Left ventricle myocardium inferior (tissue), 1 donor: ENCODE results near the gene SYTL1. TPM values are rescaled to one million over a fixed set of nuclear protein-coding genes. Genes with fewer than 3 reads are reported as not detected.

Source experiments
- DNase-seq: peaks from one replicate; pipeline ENCODE4 v3.0.0-alpha.2; 2020
- H3K27ac ChIP-seq: fragments of 200-600 bp; replicated peaks from 2 replicates; pipeline ENCODE4 v1.8.0; 2021
- H3K27me3 ChIP-seq: fragments of 200-600 bp; 2 replicates; pipeline ENCODE4 v1.8.0; 2021; ENCODE audit warnings: low read depth
- H3K36me3 ChIP-seq: fragments of 200-600 bp; 2 replicates; pipeline ENCODE4 v1.8.0; 2021
- H3K4me1 ChIP-seq: fragments of 200-600 bp; 2 replicates; pipeline ENCODE4 v1.8.0; 2021
- H3K4me3 ChIP-seq: fragments of 200-600 bp; 2 replicates; pipeline ENCODE4 v1.8.0; 2021; ENCODE audit warnings: mild to moderate bottlenecking, moderate library complexity
- H3K9me3 ChIP-seq: fragments of 200-600 bp; replicated peaks from 2 replicates; pipeline ENCODE4 v1.8.0; 2021
- CTCF ChIP-seq: fragments of 200-600 bp; IDR thresholded peaks from 2 replicates; pipeline ENCODE4 v1.8.0; 2021; ENCODE audit warnings: antibody characterized with exemption, mild to moderate bottlenecking, borderline replicate concordance
- intact Hi-C: fragments of 100-400 bp; cut with micrococcal nuclease; formaldehyde crosslinking; loops from one replicate; pipeline ENCODE4 v1.11.0; 2022
- total RNA-seq: library from RNA; stranded (reverse); fragmentation: NEBNext Ultra II Directional; extraction: Animal tissue kit (Norgen Biotek cat#: 25700); gene quantifications from one replicate; pipeline ENCODE4 v1.2.1, GENCODE V29; 2021
- donor health status: DM: no; HTN: yes; CAD: no; lungs with severe emphysema.

Gene SYTL1
- total RNA-seq, 1 donor from 2014 or later, result 1.1 TPM

GRCh38 chr1:27335506-27336422, 6.1 kb upstream of the SYTL1 start:
- DNase-seq, result no peak
- Histone ChIP-seq H3K27me3 (no peaks in the 10 kb centered on the region), H3K4me3 (no peak overlapping the region), H3K27ac (no peak overlapping the region), H3K36me3 (peaks cover 66% of the 10 kb centered on the region), H3K9me3 (no peaks in the 10 kb centered on the region), H3K4me1 (peaks cover 18% of the 10 kb centered on the region)
- TF ChIP-seq CTCF, result no peak
- intact Hi-C loops, result no loop called here

- Histone ChIP-seq H3K4me3 (no peak overlapping the region), H3K4me1 (peaks cover 15% of the 10 kb centered on the region), H3K27ac (no peak overlapping the region), H3K27me3 (no peaks in the 10 kb centered on the region), H3K9me3 (no peaks in the 10 kb centered on the region), H3K36me3 (peaks cover 60% of the 10 kb centered on the region)
- TF ChIP-seq CTCF, result no peak
- intact Hi-C loops, result no loop called here
- no peak for DNase-seq
Observed at GRCh38 chr1:27336756-27337155, 5.1 kb upstream of the SYTL1 start.

GRCh38 chr1:27338751-27339150, 3.1 kb upstream of the SYTL1 start:
- DNase-seq, result no peak
- H3K27ac ChIP-seq, result no peak overlapping the region
- H3K36me3 ChIP-seq, result peaks cover 42% of the 10 kb centered on the region
- no peak for TF ChIP-seq CTCF
- H3K27me3 ChIP-seq, result no peaks in the 10 kb centered on the region
- H3K4me1 ChIP-seq, result peaks cover 11% of the 10 kb centered on the region
- no peaks in the 10 kb centered on the region for H3K9me3 ChIP-seq
- H3K4me3 ChIP-seq, result no peak overlapping the region
- intact Hi-C loops, result no loop called here

GRCh38 chr1:27339213-27339612, 2.6 kb upstream of the SYTL1 start:
- no peaks in the 10 kb centered on the region for H3K27me3 ChIP-seq
- TF ChIP-seq CTCF, result no peak
- H3K36me3 ChIP-seq, result peaks cover 37% of the 10 kb centered on the region
- H3K27ac ChIP-seq, result no peak overlapping the region
- intact Hi-C loops, result no loop called here
- H3K4me3 ChIP-seq, result no peak overlapping the region
- no peaks in the 10 kb centered on the region for H3K9me3 ChIP-seq
- no peak for DNase-seq
- peaks cover 11% of the 10 kb centered on the region for H3K4me1 ChIP-seq

GRCh38 chr1:27342391-27342777, 562 bp downstream of the SYTL1 start:
- no peak overlapping the region for H3K27ac ChIP-seq
- H3K4me3 ChIP-seq, result no peak overlapping the region
- intact Hi-C loops, result no loop called here
- no peaks in the 10 kb centered on the region for H3K27me3 ChIP-seq
- H3K4me1 ChIP-seq, result peaks cover 11% of the 10 kb centered on the region
- H3K9me3 ChIP-seq, result no peaks in the 10 kb centered on the region
- TF ChIP-seq CTCF, result no peak
- H3K36me3 ChIP-seq, result peaks cover 5% of the 10 kb centered on the region
- DNase-seq, result no peak
